ENCODE measurements around the gene CADM1. TPM values are rescaled to one million over a fixed set of nuclear protein-coding genes. Genes with fewer than 3 reads are reported as not detected.

CADM1 gene
- total and polyA plus RNA-seq, 2 donors (not counting 3 experiments of a cell fraction or from before 2014, with no cell fraction given) = 0.52 to 2.6 TPM

GRCh38 chr11:115226556-115226955 lies 277.7 kb downstream of the CADM1 start:
- no peaks in the 10 kb centered on the region for H3K36me3 ChIP-seq (ENCODE audit: control insufficient read depth in 2 of 2, extremely low read depth in 1 of 2, insufficient read depth in 2 of 2, low read length in 2 of 2)
- H2AFZ ChIP-seq (ENCODE audit: low read depth, low read length) = no peak overlapping the region
- ChIA-PET CTCF (no interaction called here), POLR2A (no interaction called here)
- H3K9me1 ChIP-seq (replicated peaks; ENCODE audit: control insufficient read depth, extremely low read depth, insufficient read depth, low read length) = no peaks in the 10 kb centered on the region
- no peaks in the 10 kb centered on the region for H3K79me2 ChIP-seq (ENCODE audit: control insufficient read depth, insufficient read depth, low read length)
- DNase-seq (ENCODE audit: low read depth, low spot score) (peak; percentile 1), FAIRE-seq (no peak)
- no peak overlapping the region for H3K4me3 ChIP-seq (replicated peaks in 1 of 3; ENCODE audit: insufficient read depth in 1 of 3, low read depth in 1 of 3, low read length in 3 of 3)
- no peak overlapping the region for H3K4me2 ChIP-seq (ENCODE audit: insufficient read depth, low read length)
- H3K9me3 ChIP-seq (replicated peaks; ENCODE audit: control insufficient read depth, insufficient read depth, low read length) = no peaks in the 10 kb centered on the region
- H3K4me1 ChIP-seq (ENCODE audit: control insufficient read depth, extremely low read depth, insufficient read depth, low read length) = peaks cover 5% of the 10 kb centered on the region
- no TSS peak for BruUV-seq (replicated peaks)
- H4K20me1 ChIP-seq (replicated peaks; ENCODE audit: control insufficient read depth, extremely low read depth, insufficient read depth, low read length) = no peaks in the 10 kb centered on the region
- H3K27ac ChIP-seq (ENCODE audit: insufficient read depth, low read depth, low read length) = no peak overlapping the region
- intact Hi-C loops (cut with micrococcal nuclease) (no loop called here), dilution Hi-C loops (cut with MboI; ENCODE audit: extremely low pct_ligation_motif_present, low sequenced_read_pairs) (no loop called here)
- TF ChIP-seq GATA2 (IDR thresholded peaks at IDR 0.05; ENCODE audit: insufficient read depth, insufficient read length, low read depth, low read length) (no peak), MYC (IDR thresholded peaks at IDR 0.05; ENCODE audit: low read depth, low read length) (no peak), MAX (IDR thresholded peaks at IDR 0.05; ENCODE audit: insufficient read depth, insufficient read length) (no peak), POLR2AphosphoS5 (IDR thresholded peaks at IDR 0.05; ENCODE audit: insufficient read depth, low read depth, low read length) (no peak), JUN (IDR thresholded peaks at IDR 0.05; ENCODE audit: borderline replicate concordance, insufficient read depth, insufficient read length, low read depth) (no peak), CTCF (IDR thresholded peaks at IDR 0.05; ENCODE audit: extremely low read depth in 1 of 2, insufficient read depth in 1 of 2, low read depth in 1 of 2, low read length in 2 of 2) (no peak), FOS (IDR thresholded peaks at IDR 0.05; ENCODE audit: borderline replicate concordance, insufficient read depth, low read length) (no peak), POLR2A (IDR thresholded peaks at IDR 0.05; ENCODE audit: low read depth, low read length) (no peak)
- no peak overlapping the region for H3K9ac ChIP-seq (replicated peaks; ENCODE audit: extremely low read depth, insufficient read depth, low read length)
- H3K27me3 ChIP-seq (ENCODE audit: control insufficient read depth in 2 of 2, insufficient read depth in 2 of 2, low read length in 2 of 2) = no peaks in the 10 kb centered on the region
